ENCODE measurements around the gene TTLL11. TPM values are rescaled to one million over a fixed set of nuclear protein-coding genes. Genes with fewer than 3 reads are reported as not detected.
A peak's percentile ranks its signal among the peaks of the same experiment; 100 is the strongest.

Gene TTLL11
- polyA plus RNA-seq, 1 donor from 2014 or later: 8.0 TPM

DNA sequence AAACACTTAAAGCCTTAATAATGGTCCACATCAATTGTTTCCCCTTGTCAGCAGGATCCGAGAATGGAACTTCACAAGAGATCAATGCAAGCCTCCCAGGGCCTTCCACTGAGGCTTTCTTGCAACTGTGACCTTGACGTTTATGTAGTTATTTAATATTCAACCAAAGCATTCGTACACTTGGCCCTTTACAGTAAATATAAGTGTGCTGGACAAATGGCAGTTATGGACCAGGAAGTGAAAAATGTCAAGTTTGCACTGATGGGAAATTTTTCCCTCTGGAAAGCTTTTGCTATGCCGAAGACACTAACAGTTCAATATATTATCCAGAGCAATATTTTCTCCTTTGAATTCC is 101.8 kb downstream of the TTLL11 start:
- H3K79me2 ChIP-seq (replicated peaks; ENCODE audit: insufficient read depth, low read length): no peaks in the 10 kb centered on the region
- H3K9ac ChIP-seq (ENCODE audit: low read length): no peak overlapping the region
- H4K20me1 ChIP-seq (ENCODE audit: insufficient read depth): no peaks in the 10 kb centered on the region
- H3K9me2 ChIP-seq (ENCODE audit: insufficient read depth, low read length): no peaks in the 10 kb centered on the region
- H3K9me3 ChIP-seq (ENCODE audit: low read length): no peaks in the 10 kb centered on the region
- H3K27ac ChIP-seq (ENCODE audit: low read length): no peak overlapping the region
- H3F3A ChIP-seq (ENCODE audit: insufficient read depth, low read length, poor library complexity, severe bottlenecking): no peaks in the 10 kb centered on the region
- no peaks in the 10 kb centered on the region for H3K36me3 ChIP-seq (ENCODE audit: insufficient read depth, low read length)
- TF ChIP-seq RAD21 (conservative IDR thresholded peaks at IDR 0.05): no peak
- TF ChIP-seq EP300 (conservative IDR thresholded peaks at IDR 0.05; ENCODE audit: poor library complexity, severe bottlenecking): no peak
- TF ChIP-seq MXI1 (conservative IDR thresholded peaks at IDR 0.05; ENCODE audit: poor library complexity, severe bottlenecking): no peak
- TF ChIP-seq, protein P1, sequence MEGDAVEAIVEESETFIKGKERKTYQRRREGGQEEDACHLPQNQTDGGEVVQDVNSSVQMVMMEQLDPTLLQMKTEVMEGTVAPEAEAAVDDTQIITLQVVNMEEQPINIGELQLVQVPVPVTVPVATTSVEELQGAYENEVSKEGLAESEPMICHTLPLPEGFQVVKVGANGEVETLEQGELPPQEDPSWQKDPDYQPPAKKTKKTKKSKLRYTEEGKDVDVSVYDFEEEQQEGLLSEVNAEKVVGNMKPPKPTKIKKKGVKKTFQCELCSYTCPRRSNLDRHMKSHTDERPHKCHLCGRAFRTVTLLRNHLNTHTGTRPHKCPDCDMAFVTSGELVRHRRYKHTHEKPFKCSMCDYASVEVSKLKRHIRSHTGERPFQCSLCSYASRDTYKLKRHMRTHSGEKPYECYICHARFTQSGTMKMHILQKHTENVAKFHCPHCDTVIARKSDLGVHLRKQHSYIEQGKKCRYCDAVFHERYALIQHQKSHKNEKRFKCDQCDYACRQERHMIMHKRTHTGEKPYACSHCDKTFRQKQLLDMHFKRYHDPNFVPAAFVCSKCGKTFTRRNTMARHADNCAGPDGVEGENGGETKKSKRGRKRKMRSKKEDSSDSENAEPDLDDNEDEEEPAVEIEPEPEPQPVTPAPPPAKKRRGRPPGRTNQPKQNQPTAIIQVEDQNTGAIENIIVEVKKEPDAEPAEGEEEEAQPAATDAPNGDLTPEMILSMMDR (IDR thresholded peaks at IDR 0.05; ENCODE audit: poor library complexity, severe bottlenecking): no peak
- H3K27me3 ChIP-seq (ENCODE audit: insufficient read depth, low read depth, low read length): no peaks in the 10 kb centered on the region
- H3K4me2 ChIP-seq (ENCODE audit: low read length): no peak overlapping the region
- H3K4me3 ChIP-seq (ENCODE audit: low read length): no peak overlapping the region
- H2AFZ ChIP-seq (ENCODE audit: low read depth, low read length): no peak overlapping the region

DNA sequence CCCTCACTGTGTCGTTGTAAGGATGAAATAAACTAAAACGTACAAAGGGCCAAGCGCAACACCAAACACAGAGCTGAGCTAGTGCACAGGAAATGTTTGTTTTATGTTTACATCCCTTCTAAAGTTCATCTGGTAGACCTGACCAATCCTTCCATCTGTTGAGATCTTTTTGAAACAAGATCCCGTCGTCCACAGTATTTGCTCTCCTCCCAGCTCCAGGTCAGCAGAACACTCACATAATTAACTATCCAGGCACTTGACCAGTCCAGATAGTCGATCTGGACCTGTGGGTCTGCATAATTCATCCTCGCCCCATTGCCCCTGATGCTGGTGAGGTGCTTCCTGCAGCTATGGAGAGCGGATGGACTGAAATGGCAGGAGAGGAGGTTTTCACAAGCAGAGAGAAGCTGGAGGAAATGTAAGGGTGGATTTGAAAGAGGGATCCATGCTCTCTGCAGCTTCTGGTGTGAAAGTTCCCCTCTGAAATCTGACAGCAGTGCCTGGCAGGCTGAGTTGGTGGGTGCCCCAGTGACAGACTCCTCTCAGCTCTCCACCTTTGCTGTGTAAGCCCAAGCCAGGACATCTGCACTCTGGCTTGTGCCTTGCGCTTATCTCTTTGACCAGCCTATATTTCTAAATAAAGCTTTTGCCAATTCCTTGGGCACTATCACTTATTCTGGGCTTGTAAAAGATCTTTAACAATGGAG is 102.4 kb downstream of the TTLL11 start:
- H3F3A ChIP-seq (ENCODE audit: insufficient read depth, low read length, poor library complexity, severe bottlenecking): no peaks in the 10 kb centered on the region
- no peak for TF ChIP-seq EP300 (conservative IDR thresholded peaks at IDR 0.05; ENCODE audit: poor library complexity, severe bottlenecking)
- no peak for TF ChIP-seq EZH2 (IDR thresholded peaks at IDR 0.05; ENCODE audit: borderline replicate concordance, insufficient read depth, low read length, poor library complexity, severe bottlenecking)
- TF ChIP-seq, protein P1 (IDR thresholded peaks at IDR 0.05; ENCODE audit: poor library complexity, severe bottlenecking): no peak
- H3K79me2 ChIP-seq (replicated peaks; ENCODE audit: insufficient read depth, low read length): no peaks in the 10 kb centered on the region
- no peaks in the 10 kb centered on the region for H3K36me3 ChIP-seq (ENCODE audit: insufficient read depth, low read length)
- H3K27ac ChIP-seq (ENCODE audit: low read length): no peak overlapping the region
- H3K9me3 ChIP-seq (ENCODE audit: low read length): no peaks in the 10 kb centered on the region
- H3K9me2 ChIP-seq (ENCODE audit: insufficient read depth, low read length): no peaks in the 10 kb centered on the region
- H3K4me3 ChIP-seq (ENCODE audit: low read length): no peak overlapping the region
- H3K27me3 ChIP-seq (ENCODE audit: insufficient read depth, low read depth, low read length): no peaks in the 10 kb centered on the region
- no peak overlapping the region for H3K9ac ChIP-seq (ENCODE audit: low read length)
- H4K20me1 ChIP-seq (ENCODE audit: insufficient read depth): no peaks in the 10 kb centered on the region
- no peak overlapping the region for H2AFZ ChIP-seq (ENCODE audit: low read depth, low read length)
- H3K4me2 ChIP-seq (ENCODE audit: low read length): no peak overlapping the region

DNA sequence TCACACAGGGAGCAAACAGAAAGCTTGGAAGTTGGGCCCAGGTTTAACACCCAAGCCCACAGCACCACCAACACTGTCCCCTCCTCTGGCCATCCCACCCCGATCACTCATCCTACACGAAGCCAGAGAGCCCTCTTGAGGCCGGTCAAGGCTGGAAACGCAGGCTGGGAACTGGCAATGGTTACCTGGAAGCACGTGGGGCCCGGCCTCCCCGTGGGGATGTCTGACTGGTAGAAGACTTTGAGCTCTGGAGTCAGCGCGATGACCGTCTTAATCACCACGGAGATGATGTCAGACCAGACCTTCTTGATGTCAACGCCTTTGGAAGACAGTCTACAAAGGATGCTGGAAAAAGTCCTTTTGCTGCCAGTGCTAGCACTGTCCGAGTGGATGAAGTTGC is 104.1 kb downstream of the TTLL11 start:
- Histone ChIP-seq H3F3A (ENCODE audit: insufficient read depth, low read length, poor library complexity, severe bottlenecking) (no peaks in the 10 kb centered on the region), H3K27ac (ENCODE audit: low read length) (no peak overlapping the region), H3K36me3 (ENCODE audit: insufficient read depth, low read length) (no peaks in the 10 kb centered on the region), H4K20me1 (ENCODE audit: insufficient read depth) (no peaks in the 10 kb centered on the region), H3K9me2 (ENCODE audit: insufficient read depth, low read length) (no peaks in the 10 kb centered on the region), H3K4me3 (ENCODE audit: low read length) (no peak overlapping the region), H3K9ac (ENCODE audit: low read length) (no peak overlapping the region), H3K4me2 (ENCODE audit: low read length) (no peak overlapping the region), H3K79me2 (replicated peaks; ENCODE audit: insufficient read depth, low read length) (no peaks in the 10 kb centered on the region), H3K27me3 (ENCODE audit: insufficient read depth, low read depth, low read length) (no peaks in the 10 kb centered on the region), H3K9me3 (ENCODE audit: low read length) (no peaks in the 10 kb centered on the region), H2AFZ (ENCODE audit: low read depth, low read length) (no peak overlapping the region)
- TF ChIP-seq, protein P1 (IDR thresholded peaks at IDR 0.05; ENCODE audit: poor library complexity, severe bottlenecking): peak; percentile 23
- TF ChIP-seq RAD21 (conservative IDR thresholded peaks at IDR 0.05) (peak; percentile 40), EZH2 (IDR thresholded peaks at IDR 0.05; ENCODE audit: borderline replicate concordance, insufficient read depth, low read length, poor library complexity, severe bottlenecking) (no peak), SMC3 (conservative IDR thresholded peaks at IDR 0.05; ENCODE audit: poor library complexity) (peak; percentile 27)
